ENCODE data around the gene HDAC4.

GRCh38 chr2:239257511-239257937 is 143.3 kb downstream of the HDAC4 start:
- no peak for TF ChIP-seq CTCF (IDR thresholded peaks at IDR 0.05)
- TF ChIP-seq ZFX (IDR thresholded peaks at IDR 0.05; ENCODE audit: borderline replicate concordance) = no peak

All from 22Rv1 (cell line).